HL-60 (cell line): ENCODE results near the gene SMPD4.
"Not testable (repeated sequence)": the region's sequence is repeated elsewhere in the genome, so short reads cannot be mapped to it uniquely, and the experiment has no call there.

ENCODE experiments used
- DNase-seq, 2 experiments: peaks; one replicate each; pipeline ENCODE4 v3.0.0-alpha.2; 2010 to 2020; ENCODE audit warnings: low read depth in 1 of 2, low spot score in 1 of 2
- H3K27ac ChIP-seq: fragments of 250-450 bp; sonication (Bioruptor Pico); replicated peaks from 2 replicates; pipeline ENCODE4 v1.5.1; 2020; ENCODE audit warnings: mild to moderate bottlenecking, moderate library complexity
- H3K27me3 ChIP-seq: fragments of 250-450 bp; sonication (Bioruptor Pico); 2 replicates; pipeline ENCODE4 v1.5.1; 2021; ENCODE audit warnings: mild to moderate bottlenecking, moderate library complexity; ENCODE audit not compliant: insufficient read depth, poor library complexity, severe bottlenecking
- H3K4me3 ChIP-seq: replicated peaks from 2 replicates; pipeline ENCODE4 v1.5.1; 2011; ENCODE audit warnings: mild to moderate bottlenecking, control low read depth, low read length; ENCODE audit not compliant: insufficient read depth
- GABPA ChIP-seq: IDR thresholded peaks from 2 replicates; pipeline ENCODE4 v1.6.1; 2012; ENCODE audit warnings: low read depth
- POLR2AphosphoS5 ChIP-seq: IDR thresholded peaks from 2 replicates; pipeline ENCODE4 v1.6.1; 2012; ENCODE audit warnings: low read depth
- SPI1 ChIP-seq: IDR thresholded peaks from 2 replicates; pipeline ENCODE4 v1.6.1; 2012; ENCODE audit warnings: low read depth, mild to moderate bottlenecking, borderline replicate concordance
- TF ChIP-seq, protein P1 (sequence below): IDR thresholded peaks from one replicate; pipeline ENCODE4 v1.5.1; 2011; ENCODE audit warnings: low read length, control low read depth, inconsistent platforms; ENCODE audit not compliant: insufficient read depth
- TF ChIP-seq, protein P2 (sequence below): IDR thresholded peaks from 2 replicates; pipeline ENCODE4 v1.6.1; 2012; ENCODE audit warnings: low read depth; ENCODE audit not compliant: insufficient replicate concordance

SMPD4 gene

DNA sequence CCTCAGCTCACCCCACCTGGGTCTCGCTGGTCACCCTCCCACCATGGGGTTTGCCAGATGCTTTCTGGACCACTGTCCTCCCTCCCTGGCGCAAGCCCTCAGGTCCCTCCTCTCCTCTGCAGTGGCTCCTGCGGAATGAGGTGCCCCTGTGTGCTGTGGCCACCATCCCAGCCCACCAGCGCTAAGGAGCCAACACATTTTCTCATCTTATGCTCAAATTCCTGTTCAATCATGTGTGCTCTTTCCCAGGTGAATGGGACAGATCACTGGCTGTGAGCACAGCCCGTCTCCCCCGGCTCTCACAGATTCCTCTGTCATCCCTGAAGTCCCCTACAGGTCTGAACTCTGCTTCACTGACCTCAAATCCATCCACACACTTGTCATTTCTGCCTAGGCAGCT is 21.3 kb downstream of the SMPD4 start:
- H3K27ac ChIP-seq = no peak overlapping the region
- TF ChIP-seq, protein P1, sequence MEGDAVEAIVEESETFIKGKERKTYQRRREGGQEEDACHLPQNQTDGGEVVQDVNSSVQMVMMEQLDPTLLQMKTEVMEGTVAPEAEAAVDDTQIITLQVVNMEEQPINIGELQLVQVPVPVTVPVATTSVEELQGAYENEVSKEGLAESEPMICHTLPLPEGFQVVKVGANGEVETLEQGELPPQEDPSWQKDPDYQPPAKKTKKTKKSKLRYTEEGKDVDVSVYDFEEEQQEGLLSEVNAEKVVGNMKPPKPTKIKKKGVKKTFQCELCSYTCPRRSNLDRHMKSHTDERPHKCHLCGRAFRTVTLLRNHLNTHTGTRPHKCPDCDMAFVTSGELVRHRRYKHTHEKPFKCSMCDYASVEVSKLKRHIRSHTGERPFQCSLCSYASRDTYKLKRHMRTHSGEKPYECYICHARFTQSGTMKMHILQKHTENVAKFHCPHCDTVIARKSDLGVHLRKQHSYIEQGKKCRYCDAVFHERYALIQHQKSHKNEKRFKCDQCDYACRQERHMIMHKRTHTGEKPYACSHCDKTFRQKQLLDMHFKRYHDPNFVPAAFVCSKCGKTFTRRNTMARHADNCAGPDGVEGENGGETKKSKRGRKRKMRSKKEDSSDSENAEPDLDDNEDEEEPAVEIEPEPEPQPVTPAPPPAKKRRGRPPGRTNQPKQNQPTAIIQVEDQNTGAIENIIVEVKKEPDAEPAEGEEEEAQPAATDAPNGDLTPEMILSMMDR = no peak
- TF ChIP-seq, protein P2, sequence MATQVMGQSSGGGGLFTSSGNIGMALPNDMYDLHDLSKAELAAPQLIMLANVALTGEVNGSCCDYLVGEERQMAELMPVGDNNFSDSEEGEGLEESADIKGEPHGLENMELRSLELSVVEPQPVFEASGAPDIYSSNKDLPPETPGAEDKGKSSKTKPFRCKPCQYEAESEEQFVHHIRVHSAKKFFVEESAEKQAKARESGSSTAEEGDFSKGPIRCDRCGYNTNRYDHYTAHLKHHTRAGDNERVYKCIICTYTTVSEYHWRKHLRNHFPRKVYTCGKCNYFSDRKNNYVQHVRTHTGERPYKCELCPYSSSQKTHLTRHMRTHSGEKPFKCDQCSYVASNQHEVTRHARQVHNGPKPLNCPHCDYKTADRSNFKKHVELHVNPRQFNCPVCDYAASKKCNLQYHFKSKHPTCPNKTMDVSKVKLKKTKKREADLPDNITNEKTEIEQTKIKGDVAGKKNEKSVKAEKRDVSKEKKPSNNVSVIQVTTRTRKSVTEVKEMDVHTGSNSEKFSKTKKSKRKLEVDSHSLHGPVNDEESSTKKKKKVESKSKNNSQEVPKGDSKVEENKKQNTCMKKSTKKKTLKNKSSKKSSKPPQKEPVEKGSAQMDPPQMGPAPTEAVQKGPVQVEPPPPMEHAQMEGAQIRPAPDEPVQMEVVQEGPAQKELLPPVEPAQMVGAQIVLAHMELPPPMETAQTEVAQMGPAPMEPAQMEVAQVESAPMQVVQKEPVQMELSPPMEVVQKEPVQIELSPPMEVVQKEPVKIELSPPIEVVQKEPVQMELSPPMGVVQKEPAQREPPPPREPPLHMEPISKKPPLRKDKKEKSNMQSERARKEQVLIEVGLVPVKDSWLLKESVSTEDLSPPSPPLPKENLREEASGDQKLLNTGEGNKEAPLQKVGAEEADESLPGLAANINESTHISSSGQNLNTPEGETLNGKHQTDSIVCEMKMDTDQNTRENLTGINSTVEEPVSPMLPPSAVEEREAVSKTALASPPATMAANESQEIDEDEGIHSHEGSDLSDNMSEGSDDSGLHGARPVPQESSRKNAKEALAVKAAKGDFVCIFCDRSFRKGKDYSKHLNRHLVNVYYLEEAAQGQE = no peak
- TF ChIP-seq POLR2AphosphoS5 (no peak), SPI1 (no peak), GABPA (no peak)
- no peak for DNase-seq
- no peaks in the 10 kb centered on the region for H3K27me3 ChIP-seq
- H3K4me3 ChIP-seq = no peak overlapping the region

DNA sequence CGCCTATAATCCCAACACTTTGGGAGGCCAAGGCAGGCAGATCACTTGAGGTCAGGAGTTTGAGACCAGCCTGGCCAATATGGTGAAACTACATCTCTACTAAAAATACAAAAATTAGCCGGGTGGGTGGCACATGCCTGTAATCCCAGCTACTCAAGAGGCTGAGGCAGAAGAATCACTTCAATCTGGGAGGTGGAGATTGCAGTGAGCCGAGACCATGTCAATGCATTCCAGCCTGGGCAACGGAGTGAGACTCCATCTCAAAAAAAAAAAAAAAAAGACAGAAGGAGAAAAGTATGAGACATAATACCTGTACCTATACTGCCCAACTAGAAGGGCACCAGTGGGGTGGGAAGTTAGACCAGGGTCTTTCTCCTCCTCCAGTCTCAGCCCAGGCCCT is 22.0 kb downstream of the SMPD4 start:
- not testable (repeated sequence) for H3K27ac ChIP-seq, H3K4me3 ChIP-seq, DNase-seq, H3K27me3 ChIP-seq

DNA sequence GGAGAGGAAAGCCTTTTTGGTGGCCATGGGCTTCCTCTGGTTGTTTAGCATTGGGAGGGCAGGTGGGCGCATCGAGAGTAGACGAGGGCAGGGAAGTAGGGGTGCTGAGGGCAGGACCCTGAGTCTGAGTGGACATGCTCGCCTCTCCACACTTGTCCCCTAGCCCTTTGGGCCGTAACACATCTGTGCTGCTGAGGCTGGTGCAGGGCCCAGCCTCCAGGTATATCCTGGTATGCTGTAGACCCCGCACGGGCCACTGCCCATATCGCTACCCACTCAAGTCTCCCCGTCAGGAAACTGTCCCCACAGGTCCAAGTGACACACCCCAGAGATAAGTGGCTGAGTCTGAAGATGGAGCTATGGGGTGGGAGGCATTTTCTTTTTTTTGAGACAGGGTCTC is 22.8 kb downstream of the SMPD4 start:
- TF ChIP-seq SPI1 = no peak
- H3K27ac ChIP-seq = no peak overlapping the region
- no peak for DNase-seq

DNA sequence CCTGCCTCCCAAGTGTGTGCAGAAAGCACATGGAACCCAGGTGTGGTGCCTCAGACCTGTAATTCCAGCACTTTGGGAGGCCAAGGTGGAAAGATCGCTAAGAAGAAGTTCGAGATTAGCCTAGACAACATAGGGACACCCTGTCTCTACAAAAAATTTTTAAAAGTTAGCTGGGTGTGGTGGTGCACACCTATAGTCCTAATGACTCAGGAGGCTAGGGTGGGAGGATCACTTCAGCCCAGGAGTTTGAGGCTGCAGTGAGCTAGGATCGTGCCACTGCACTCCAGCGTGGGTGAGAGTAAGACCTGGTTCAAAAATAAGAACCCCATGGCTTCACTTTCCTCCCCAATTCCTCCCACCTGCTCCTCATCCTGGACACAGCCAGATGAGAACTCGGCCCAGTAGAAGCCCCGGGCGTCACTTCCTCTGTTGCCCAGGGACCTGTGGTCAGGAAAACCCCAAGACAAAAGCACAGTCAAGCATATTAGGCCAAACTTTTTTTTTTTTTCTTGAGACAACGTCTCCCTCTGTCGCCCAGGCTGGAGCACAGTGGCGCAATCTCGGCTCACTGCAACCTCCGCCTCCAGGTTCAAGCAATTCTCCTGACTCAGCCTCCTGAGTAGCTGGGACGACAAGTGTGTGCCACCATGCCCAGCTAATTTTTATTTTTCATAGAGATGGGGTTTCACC is 23.4 kb downstream of the SMPD4 start:
- H3K4me3 ChIP-seq = not testable (repeated sequence)
- H3K27ac ChIP-seq = peak overlapping the region; percentile 49
- peak in 1 of 2 experiments; percentile 68 for DNase-seq

More for the DNA sequence above, 22.8 kb downstream of the SMPD4 start:
- Histone ChIP-seq H3K27me3 (no peaks in the 10 kb centered on the region), H3K4me3 (no peak overlapping the region)

DNA sequence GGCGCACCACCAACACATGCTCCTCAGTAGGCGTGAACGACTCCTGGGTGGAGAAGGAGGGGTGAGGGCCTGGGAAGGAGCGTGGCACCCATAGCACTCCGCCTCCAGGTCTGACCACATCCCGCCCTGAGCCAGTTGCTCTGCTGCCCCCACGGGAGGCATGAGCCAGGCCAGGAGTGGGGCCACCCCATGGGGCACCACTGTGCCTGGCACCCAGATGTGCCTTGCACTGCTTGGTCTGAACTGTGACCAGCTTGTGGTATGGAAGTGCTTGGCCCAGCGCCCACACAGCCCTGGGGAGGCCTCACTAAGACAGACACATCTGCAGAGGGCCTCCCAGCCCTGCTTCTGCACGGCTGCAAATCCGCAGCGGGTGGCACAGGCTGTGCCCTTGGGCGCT is 24.0 kb downstream of the SMPD4 start:
- H3K27me3 ChIP-seq, H3K4me3 ChIP-seq: not testable (repeated sequence)
- TF ChIP-seq POLR2AphosphoS5 = 0 out of 2 replicates have a peak, but pooled peaks have one; percentile 30
- DNase-seq = peak in 1 of 2 experiments; percentile 51
- H3K27ac ChIP-seq = peak overlapping the region; percentile 49

More for the DNA sequence above, 23.4 kb downstream of the SMPD4 start:
- peak; percentile 78 for TF ChIP-seq SPI1
- TF ChIP-seq POLR2AphosphoS5 = peak; percentile 34; the same call in 1 of the 2 replicates
- H3K27me3 ChIP-seq = not testable (repeated sequence)

DNA sequence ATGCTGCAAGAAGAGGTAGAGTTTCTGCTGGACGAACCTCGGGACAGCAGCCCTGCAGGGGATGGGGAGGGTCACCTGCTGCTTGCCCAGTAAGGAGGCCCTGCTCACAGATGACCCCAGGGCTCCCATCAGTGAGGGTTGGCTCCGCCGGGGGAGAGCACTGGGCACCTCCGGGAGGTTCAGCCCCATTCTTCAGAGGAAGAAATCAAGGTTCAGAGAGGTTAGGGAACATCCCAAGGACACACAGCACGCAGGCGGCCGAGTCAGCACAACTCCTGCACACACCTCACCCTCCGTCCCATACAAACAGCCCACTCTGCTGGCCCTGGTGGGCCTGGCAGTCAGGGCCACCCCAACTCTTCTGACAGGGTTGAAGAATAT is 24.8 kb downstream of the SMPD4 start:
- no peaks in the 10 kb centered on the region for H3K27me3 ChIP-seq
- no peak overlapping the region for H3K27ac ChIP-seq
- DNase-seq = no peak
- H3K4me3 ChIP-seq = no peak overlapping the region
- TF ChIP-seq POLR2AphosphoS5 (no peak), GABPA (no peak), SPI1 (no peak)
- TF ChIP-seq, protein P2 = no peak
- TF ChIP-seq, protein P1 = no peak
